Measurements from ENCODE around the gene DNAJC18.
"Not testable (repeated sequence)": the region's sequence is repeated elsewhere in the genome, so short reads cannot be mapped to it uniquely, and the experiment has no call there.

Gene DNAJC18

GRCh38 chr5:139439013-139439903 lies at the start of gene DNAJC18:
Gene DNAJC18, minus strand, starts transcription at chr5:139439525. Its CDS starts 80 bp downstream, at chr5:139439445.
- DNase-seq, result peak; percentile 93

- no peak for DNase-seq
These were observed 48.9 kb upstream of the DNAJC18 start for GRCh38 chr5:139488260-139488659.

GRCh38 chr5:139486201-139486600 lies 46.9 kb upstream of the DNAJC18 start:
- no peak for DNase-seq

- DNase-seq, result not testable (repeated sequence)
These were observed 43.5 kb upstream of the DNAJC18 start for GRCh38 chr5:139482890-139483208.

- peak; percentile 75 for DNase-seq
These were observed 42.9 kb upstream of the DNAJC18 start, which contains the start of gene STING1 for GRCh38 chr5:139482050-139482889. Gene STING1, minus strand, starts transcription at chr5:139482758. Its CDS starts 1,054 bp downstream, at chr5:139481704.

GRCh38 chr5:139481580-139482049 lies 42.3 kb upstream of the DNAJC18 start:
- DNase-seq, result peak; percentile 49

- DNase-seq, result peak; percentile 55
These were observed 41.8 kb upstream of the DNAJC18 start for GRCh38 chr5:139481122-139481533.

- not testable (repeated sequence) for DNase-seq
These were observed 40.4 kb upstream of the DNAJC18 start for GRCh38 chr5:139479729-139480128.

- not testable (repeated sequence) for DNase-seq
These were observed 39.5 kb upstream of the DNAJC18 start for GRCh38 chr5:139478657-139479423.

- no peak for DNase-seq
These were observed 36.7 kb upstream of the DNAJC18 start for GRCh38 chr5:139475865-139476617.

- peak; percentile 54 for DNase-seq
These were observed 35.8 kb upstream of the DNAJC18 start for GRCh38 chr5:139474890-139475791.

- DNase-seq, result peak; percentile 35
These were observed 34.2 kb upstream of the DNAJC18 start for GRCh38 chr5:139473565-139473964.

- no peak for DNase-seq
These were observed 33.8 kb upstream of the DNAJC18 start for GRCh38 chr5:139473105-139473504.

GRCh38 chr5:139472386-139473030 lies 33.2 kb upstream of the DNAJC18 start:
- DNase-seq, result no peak

- DNase-seq, result peak; percentile 62
These were observed 31.5 kb upstream of the DNAJC18 start, which contains the start of gene SMIM33 for GRCh38 chr5:139470821-139471300. Gene SMIM33, plus strand, starts transcription at chr5:139471004. Its CDS starts 118 bp downstream, at chr5:139471122.

- peak; percentile 58 for DNase-seq
These were observed 29.2 kb upstream of the DNAJC18 start for GRCh38 chr5:139468421-139468931.

GRCh38 chr5:139462586-139463276 lies 23.4 kb upstream of the DNAJC18 start, which contains the start of gene ECSCR:
Gene ECSCR, minus strand, starts transcription at chr5:139462743. Its CDS starts 73 bp downstream, at chr5:139462670.
- no peak for DNase-seq

- no peak for DNase-seq
These were observed 22.4 kb upstream of the DNAJC18 start for GRCh38 chr5:139461698-139462097.

GRCh38 chr5:139461176-139461575 lies 21.9 kb upstream of the DNAJC18 start:
- no peak for DNase-seq

Data from activated CD4-positive, alpha-beta T cell treated with anti-CD3 and anti-CD28 coated beads, Interleukin-2, Interleukin-6, amounts not matched to agents 100 ng/mL and 50 ng/mL, durations not matched to agents 16 hours and 8 hours (primary cell).